GM12801 (cell line): ENCODE measurements around the gene SPRR1A.

Experiments
- CTCF ChIP-seq: IDR thresholded peaks from one replicate; pipeline ENCODE4 v1.5.1; 2011; ENCODE audit warnings: control low read depth; ENCODE audit not compliant: insufficient read length; ENCODE audit errors: extremely low read depth

Gene SPRR1A

GRCh38 chr1:152953761-152954160, 30.1 kb upstream of the SPRR1A start:
- TF ChIP-seq CTCF = no peak

- no peak for TF ChIP-seq CTCF
Observed at GRCh38 chr1:152954436-152954835, 29.4 kb upstream of the SPRR1A start.

DNA sequence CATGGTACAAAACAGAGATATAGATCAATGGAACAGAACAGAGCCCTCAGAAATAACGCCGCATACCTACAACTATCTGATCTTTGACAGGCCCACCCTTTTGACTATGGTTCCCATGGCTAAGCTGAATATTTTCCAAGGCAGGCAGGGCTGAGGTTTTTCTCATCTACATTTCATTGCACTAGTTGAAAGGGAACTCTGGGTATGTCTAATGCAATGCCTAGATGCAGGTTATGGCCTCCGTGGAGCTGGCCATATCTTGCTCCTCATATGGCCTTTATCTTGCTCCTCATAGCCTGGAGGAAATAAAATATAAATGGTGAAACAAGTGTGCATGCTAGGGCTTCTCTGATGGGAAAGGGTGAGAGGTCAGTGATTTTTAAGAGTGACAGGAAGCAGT, 26.3 kb upstream of the SPRR1A start:
- TF ChIP-seq CTCF = no peak

DNA sequence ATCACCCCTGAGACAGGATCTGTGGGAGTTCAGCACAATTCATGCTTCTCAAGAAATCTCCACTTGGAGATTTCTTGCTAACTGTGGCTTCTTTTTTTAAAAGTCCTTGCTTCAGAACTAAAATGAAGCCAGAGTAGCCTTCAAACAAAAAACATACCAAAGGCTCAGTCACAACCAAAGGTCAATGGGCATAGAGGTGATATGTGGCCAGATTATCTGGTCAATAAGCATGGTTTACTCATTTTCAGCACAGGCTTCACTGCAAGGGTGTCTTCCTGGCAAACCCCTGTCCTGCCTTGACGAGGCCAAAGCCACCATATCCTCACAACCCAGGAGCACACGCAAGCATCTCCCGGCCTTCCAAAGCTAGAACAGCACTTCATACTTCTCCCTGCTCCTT, 24.6 kb upstream of the SPRR1A start:
- TF ChIP-seq CTCF = no peak

- TF ChIP-seq CTCF = no peak
Observed at GRCh38 chr1:152959801-152960451, 24.0 kb upstream of the SPRR1A start.

GRCh38 chr1:152960452-152961044, 23.3 kb upstream of the SPRR1A start:
- TF ChIP-seq CTCF = no peak

DNA sequence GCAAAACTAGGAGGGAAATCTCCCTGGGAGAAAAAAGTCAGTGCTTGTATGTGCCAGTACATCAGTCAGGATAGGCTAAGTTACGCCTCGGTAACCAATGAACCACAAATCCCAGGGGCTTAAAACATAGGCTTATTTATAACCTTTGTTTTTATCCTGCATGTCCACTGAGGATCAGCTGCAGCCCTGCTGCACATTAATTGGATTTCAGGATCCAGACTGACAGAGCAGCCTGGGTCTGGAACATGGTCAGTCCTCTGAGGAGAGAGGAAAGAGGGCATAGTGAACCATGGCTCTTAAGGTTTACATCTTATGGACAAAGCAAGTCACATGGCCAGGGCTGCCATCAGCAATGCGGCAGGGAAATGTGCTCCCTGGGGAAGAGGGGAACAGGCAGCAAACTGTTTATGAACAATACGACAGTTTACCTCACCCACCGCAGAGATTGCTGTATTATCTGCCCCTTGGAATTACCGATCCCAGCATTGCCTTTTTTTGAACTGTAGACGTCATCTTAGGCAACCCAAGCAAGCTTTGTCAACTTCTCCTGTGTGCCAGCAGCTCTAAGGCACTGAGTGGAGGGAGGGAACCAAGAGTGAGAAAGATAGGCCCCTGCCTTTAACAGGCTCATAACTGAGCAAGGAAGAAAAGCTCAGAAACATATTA, 22.5 kb upstream of the SPRR1A start:
- TF ChIP-seq CTCF = no peak
